HUES48 (cell line): Measurements from ENCODE around the gene IL17A.

Experiments
- H3K27ac ChIP-seq: one replicate; pipeline ENCODE4 v1.7.0; 2013; ENCODE audit warnings: low read depth, low read length, inconsistent platforms
- H3K27me3 ChIP-seq: 2 replicates; pipeline ENCODE4 v1.6.1; 2013; ENCODE audit warnings: mild to moderate bottlenecking, low read length; ENCODE audit not compliant: control insufficient read depth, insufficient read depth
- H3K36me3 ChIP-seq: 2 replicates; pipeline ENCODE4 v1.6.1; 2013; ENCODE audit warnings: low read length; ENCODE audit not compliant: control insufficient read depth, insufficient read depth
- H3K4me1 ChIP-seq: 2 replicates; pipeline ENCODE4 v1.6.1; 2013; ENCODE audit warnings: mild to moderate bottlenecking, low read length; ENCODE audit not compliant: control insufficient read depth, insufficient read depth
- H3K4me3 ChIP-seq: 2 replicates; pipeline ENCODE4 v1.5.1; 2013; ENCODE audit warnings: mild to moderate bottlenecking, low read depth, low read length
- H3K9ac ChIP-seq: 2 replicates; pipeline ENCODE4 v1.6.1; 2013; ENCODE audit warnings: mild to moderate bottlenecking, low read depth, low read length, moderate library complexity
- H3K9me3 ChIP-seq: 2 replicates; pipeline ENCODE4 v1.6.1; 2013; ENCODE audit warnings: low read length; ENCODE audit not compliant: control insufficient read depth, insufficient read depth

IL17A gene

DNA sequence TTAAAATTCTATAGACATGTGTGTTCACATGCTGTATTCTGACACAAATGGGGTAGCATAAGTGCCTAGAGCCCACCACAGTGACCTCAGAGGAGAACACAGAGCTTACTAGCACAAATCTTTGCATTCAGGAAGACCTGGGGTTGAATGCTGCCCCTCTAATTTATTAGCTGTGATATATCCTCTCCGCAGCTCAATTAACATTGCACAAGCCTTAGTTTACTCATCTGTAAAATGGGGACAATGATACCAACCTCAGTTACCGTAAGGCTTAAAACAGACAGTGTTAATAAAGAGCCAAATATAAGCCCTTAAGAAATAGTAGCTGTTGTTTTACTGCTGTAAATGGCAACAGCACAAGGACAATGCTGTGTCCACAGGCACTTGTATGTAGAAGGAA lies 36.2 kb upstream of the IL17A start:
- Histone ChIP-seq H3K4me3 (no peak overlapping the region), H3K27me3 (no peaks in the 10 kb centered on the region), H3K27ac (no peak overlapping the region), H3K4me1 (peaks cover 25% of the 10 kb centered on the region), H3K9ac (no peak overlapping the region), H3K36me3 (no peaks in the 10 kb centered on the region), H3K9me3 (no peaks in the 10 kb centered on the region)

DNA sequence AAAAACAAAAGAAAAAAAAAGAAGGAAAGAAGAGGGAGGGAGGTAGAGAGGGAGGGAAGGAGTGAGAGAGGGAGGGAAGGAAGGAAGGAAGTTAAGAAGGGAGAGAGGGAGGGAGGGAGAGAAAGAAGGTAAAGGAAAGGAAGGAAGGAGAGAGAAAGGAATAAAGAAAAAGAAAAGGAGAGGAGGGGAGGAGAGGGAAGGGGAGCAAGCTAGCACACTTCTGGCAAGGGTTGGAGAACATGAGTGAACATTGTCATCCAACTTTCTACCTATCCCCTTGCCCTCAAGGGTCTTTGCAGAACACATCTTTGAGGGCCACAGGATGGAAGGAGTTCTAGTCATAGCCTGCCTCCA lies 34.1 kb upstream of the IL17A start:
- Histone ChIP-seq H3K9ac (no peak overlapping the region), H3K9me3 (no peaks in the 10 kb centered on the region), H3K36me3 (no peaks in the 10 kb centered on the region), H3K27ac (no peak overlapping the region), H3K4me3 (no peak overlapping the region), H3K27me3 (no peaks in the 10 kb centered on the region), H3K4me1 (peaks cover 46% of the 10 kb centered on the region)

DNA sequence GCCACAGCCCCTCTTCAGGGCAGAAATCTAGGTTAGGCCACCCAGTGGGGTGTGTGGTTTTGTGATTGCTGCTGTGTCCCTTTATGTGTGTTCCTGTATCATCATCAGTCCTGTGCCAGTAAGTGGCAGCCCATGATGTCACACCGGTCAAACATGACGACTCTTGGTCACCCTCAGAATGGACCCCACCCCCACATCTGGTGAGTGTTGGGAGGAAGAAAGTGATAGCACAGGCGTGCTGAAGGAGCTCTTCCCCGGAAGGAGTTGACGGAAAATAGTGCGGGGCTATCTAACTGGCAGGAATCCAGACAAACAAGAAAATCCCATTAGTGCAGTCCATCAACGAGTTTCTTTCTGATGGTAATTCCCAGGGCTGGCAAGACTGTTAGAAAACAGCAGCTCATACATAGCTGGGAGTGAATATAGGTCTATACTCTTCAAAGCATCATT lies 33.4 kb upstream of the IL17A start:
- H3K27me3 ChIP-seq = no peaks in the 10 kb centered on the region

DNA sequence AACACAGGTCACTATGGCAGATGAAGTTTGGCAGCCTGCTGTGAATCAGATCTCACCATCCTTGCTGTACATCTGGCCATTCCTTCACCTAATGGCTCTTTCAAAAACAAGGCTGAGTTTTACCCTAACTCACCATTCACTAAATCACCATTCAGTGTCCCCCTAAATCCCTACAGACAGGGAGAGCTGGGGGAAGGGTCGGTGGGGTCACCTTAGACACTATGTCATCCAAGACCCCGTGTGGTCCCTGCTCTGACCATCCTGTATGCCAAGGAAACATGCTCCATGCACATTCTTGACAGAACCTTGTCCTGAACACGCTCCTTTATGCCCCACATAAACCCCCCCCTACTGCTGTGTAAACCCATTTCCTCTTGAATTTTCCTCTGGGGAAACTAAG lies 31.8 kb upstream of the IL17A start:
- H3K36me3 ChIP-seq = no peaks in the 10 kb centered on the region
- H3K4me1 ChIP-seq = peaks cover 49% of the 10 kb centered on the region
- no peaks in the 10 kb centered on the region for H3K9me3 ChIP-seq
- no peak overlapping the region for H3K27ac ChIP-seq
- no peak overlapping the region for H3K4me3 ChIP-seq
- H3K27me3 ChIP-seq = no peaks in the 10 kb centered on the region
- no peak overlapping the region for H3K9ac ChIP-seq

More for the DNA sequence above, 33.4 kb upstream of the IL17A start:
- no peaks in the 10 kb centered on the region for H3K9me3 ChIP-seq
- peaks cover 49% of the 10 kb centered on the region for H3K4me1 ChIP-seq
- H3K4me3 ChIP-seq = no peak overlapping the region
- no peak overlapping the region for H3K9ac ChIP-seq
- H3K36me3 ChIP-seq = no peaks in the 10 kb centered on the region
- no peak overlapping the region for H3K27ac ChIP-seq

DNA sequence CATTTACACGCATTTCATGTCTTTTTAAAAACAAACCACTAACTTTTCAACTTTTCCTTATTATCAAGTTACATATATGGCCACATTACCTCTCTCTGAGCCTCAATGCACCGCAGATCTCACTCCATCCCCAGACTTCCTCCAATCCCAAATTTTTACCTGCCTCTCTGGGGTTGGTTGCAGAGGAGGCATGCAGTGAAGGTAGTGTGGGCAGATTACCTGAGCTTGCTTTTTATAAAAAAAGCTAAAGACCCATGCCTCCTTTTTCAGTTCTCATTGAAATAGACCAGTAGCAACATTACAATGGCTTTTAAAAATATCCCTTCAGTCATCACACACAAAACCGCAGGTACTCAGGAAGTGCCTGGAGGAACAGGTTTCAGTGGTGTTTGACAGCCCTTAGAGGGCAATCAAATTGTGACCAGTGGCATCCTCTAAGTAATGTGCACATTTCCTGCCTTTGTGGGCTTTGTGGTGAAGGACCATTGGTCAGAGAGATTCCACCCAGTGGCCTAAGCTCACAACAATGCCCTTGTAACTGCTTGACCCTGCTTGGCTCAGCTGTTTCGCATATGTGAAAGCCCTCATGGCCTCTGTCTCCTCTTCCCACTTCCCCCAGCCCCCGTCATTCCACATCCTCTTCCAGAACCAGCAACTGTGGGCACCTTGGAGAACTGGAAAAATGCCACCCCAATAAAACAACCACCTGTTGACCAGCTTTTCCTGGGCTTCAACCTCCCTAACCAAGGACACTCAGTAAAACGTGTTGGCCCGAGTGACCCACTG lies 30.2 kb upstream of the IL17A start:
- Histone ChIP-seq H3K4me3 (no peak overlapping the region), H3K36me3 (no peaks in the 10 kb centered on the region), H3K4me1 (peaks cover 49% of the 10 kb centered on the region), H3K27ac (peak overlapping the region; percentile 43), H3K9me3 (peaks cover 3% of the 10 kb centered on the region; the same call in 1 of the 2 replicates), H3K27me3 (no peaks in the 10 kb centered on the region), H3K9ac (no peak overlapping the region)

DNA sequence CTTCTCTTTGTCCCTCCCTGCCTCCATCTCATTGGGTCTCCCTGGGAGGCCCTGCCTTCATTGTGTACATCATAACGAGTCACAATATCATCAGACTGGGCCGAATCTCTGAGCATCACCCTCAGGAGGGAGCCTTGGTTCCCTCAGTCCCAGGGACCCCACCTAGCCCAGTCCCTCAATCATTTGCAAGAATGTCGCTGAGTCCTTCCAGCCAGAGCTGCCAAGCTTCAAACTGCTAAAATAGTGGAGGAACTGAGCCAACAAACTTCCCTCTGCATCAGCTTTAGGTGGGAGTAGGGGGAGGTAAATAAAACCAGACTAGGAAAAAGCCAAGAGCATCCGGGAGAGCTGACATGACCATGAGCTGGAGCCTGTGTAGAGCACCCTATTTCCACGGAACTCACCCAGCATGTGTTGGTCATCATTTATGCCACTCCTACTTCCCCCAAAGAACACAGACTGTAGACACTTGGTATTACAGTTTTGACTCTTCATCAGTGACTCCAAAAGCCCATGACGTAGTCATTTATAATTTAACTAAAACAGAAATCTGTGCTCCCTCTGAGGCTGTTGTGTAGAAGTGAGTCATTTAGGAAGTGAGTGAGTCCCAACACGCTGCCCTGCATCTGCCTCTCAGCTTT lies 28.8 kb upstream of the IL17A start:
- Histone ChIP-seq H3K9me3 (peaks cover 3% of the 10 kb centered on the region), H3K9ac (no peak overlapping the region), H3K4me1 (peaks cover 46% of the 10 kb centered on the region), H3K27ac (peak overlapping the region; percentile 36), H3K36me3 (no peaks in the 10 kb centered on the region), H3K27me3 (no peaks in the 10 kb centered on the region), H3K4me3 (no peak overlapping the region)

DNA sequence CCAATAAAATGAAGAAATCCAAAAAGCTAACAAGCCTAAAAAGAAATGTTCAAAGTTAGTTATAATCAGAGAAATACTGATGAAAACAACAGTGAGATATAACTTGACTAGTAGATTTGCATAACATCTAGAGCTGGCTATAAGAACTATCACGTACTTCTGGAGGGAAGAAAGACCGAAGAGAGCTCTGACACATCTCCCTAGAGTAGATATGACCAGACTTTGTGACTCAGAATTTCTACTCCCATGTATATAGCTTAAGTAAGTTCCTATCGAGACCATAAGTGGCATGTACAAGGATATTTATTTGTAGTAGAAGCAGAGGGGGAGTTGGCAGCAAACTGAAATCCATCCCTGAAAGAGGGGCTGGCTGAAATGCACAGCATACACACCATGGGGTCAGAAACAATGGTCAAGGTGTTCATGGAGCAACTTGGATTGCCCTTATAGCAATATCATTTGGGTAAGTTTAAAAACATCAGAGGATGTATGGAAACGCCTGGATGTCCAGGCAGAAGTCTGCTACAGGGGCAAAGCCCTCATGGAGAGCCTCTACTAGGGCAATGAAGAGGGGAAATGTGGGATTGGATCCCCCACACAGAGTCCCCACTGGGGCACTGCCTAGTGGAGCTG lies 25.6 kb upstream of the IL17A start:
- Histone ChIP-seq H3K9ac (no peak overlapping the region), H3K9me3 (peaks cover 3% of the 10 kb centered on the region), H3K27me3 (no peaks in the 10 kb centered on the region), H3K4me3 (no peak overlapping the region), H3K36me3 (no peaks in the 10 kb centered on the region), H3K27ac (no peak overlapping the region), H3K4me1 (peaks cover 18% of the 10 kb centered on the region)

DNA sequence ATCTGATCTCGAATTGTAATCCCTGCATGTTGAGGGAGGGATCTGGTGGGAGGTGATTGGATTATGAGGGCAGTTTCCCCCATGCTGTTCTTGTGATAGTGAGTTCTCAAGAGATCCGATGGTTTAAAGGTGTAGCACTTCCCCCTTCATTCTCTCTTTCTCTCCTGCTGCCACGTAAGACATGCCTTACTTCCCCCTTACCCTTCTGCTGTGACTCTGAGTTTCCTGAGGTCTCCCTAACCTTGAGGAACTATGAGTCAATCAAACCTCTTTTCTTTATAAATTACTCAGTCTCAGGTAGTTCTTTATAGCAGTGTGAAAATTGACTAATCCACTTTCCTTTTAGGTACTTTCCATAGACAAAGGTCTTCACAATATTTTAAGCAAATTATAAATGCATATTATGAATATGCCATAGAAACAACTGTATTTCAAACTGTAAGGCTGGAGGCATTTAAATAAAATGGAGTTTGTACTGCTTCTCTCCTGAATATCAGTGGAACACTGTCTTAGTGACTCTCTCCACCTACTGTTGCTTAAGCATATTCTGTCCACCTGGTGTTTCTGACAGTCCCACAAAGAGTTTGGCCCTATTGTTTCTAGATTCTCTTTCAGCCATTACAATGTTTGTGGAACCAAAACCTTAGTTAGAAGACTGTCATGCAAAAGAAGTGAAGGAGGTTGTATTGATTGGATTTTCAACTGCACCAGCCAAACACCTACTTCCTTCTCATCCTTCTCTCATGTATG lies 24.3 kb upstream of the IL17A start:
- Histone ChIP-seq H3K36me3 (no peaks in the 10 kb centered on the region), H3K4me1 (peaks cover 5% of the 10 kb centered on the region), H3K27me3 (no peaks in the 10 kb centered on the region), H3K9me3 (peaks cover 3% of the 10 kb centered on the region), H3K9ac (no peak overlapping the region), H3K27ac (no peak overlapping the region), H3K4me3 (no peak overlapping the region)

DNA sequence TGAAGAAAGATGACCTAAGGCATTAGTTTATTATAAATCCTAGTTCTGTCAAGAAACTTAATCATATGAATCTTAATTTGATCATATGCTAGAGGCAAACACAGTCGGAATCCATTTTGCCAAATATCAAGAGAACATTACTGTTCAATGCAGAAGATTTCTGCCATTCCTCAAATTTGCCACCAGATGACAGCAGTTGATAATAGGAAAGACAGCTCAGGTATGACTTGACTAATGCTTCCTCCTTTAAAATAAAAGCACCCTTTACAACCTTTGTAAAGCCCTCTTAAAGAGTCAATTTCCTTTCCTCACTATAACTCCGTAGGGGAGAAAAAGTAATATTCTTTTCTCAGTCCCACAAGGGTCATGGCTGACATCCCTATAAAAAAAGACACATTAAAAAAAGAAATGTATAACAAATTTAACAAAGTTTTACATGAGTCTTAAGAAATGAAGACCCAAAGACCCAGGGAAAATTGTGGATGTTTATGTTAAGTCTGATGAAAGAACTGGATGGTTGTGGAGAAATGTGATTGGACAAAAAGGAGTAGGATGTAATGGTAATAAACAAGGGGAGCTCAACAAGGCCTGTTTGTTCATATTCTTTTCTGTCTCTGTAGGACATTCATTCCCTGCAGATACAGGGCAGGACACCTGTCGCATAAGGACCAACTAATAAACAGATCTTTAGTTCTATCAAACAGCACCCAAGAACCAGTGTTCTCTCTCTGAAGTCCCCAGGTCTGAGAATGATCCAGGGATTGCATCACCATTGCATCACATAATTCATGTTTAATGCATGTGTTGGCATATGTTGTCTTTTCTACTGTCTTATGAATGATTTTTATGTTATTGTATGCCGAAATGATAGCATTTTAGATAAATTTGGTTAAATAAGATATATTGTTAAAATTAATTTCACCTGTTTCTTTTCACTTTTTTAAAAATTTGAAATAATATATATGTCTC lies 23.0 kb upstream of the IL17A start:
- Histone ChIP-seq H3K9me3 (peaks cover 3% of the 10 kb centered on the region), H3K4me3 (no peak overlapping the region), H3K36me3 (no peaks in the 10 kb centered on the region), H3K27me3 (no peaks in the 10 kb centered on the region), H3K4me1 (no peaks in the 10 kb centered on the region), H3K9ac (no peak overlapping the region), H3K27ac (no peak overlapping the region)
